ENCODE results near the gene DBP. TPM values are rescaled to one million over a fixed set of nuclear protein-coding genes. Genes with fewer than 3 reads are reported as not detected.

Gene DBP
- total and polyA plus RNA-seq, 2 of the 13 experiments (the other 11 are each of a cell fraction or from before 2014, with no cell fraction given) = 1.7 to 5.8 TPM

- TF ChIP-seq ZNF792 (CRISPR knock-in tag; IDR thresholded peaks at IDR 0.05) = peak; percentile 22; the same call in 1 of the 2 replicates
- peak; percentile 90; the same call in 1 of the 2 replicates for TF ChIP-seq SP5 (CRISPR knock-in tag; IDR thresholded peaks at IDR 0.05; ENCODE audit: borderline replicate concordance, low read depth)
- no peak for TF ChIP-seq ZNF644 (CRISPR knock-in tag; IDR thresholded peaks at IDR 0.05; ENCODE audit: low read depth)
- TF ChIP-seq ONECUT2 (CRISPR knock-in tag; IDR thresholded peaks at IDR 0.05) = no peak
- peak; percentile 82 for TF ChIP-seq MTA1 (CRISPR knock-in tag; IDR thresholded peaks at IDR 0.05; ENCODE audit: borderline replicate concordance)
- TF ChIP-seq TFAP4 (IDR thresholded peaks at IDR 0.05; ENCODE audit: borderline replicate concordance, low read depth) = peak; percentile 40; the same call in 1 of the 2 replicates
- TF ChIP-seq CEBPB (IDR thresholded peaks at IDR 0.05; ENCODE audit: borderline replicate concordance, low read depth, low read length) = no peak
- peak; percentile 49 for TF ChIP-seq FOXO1 (CRISPR knock-in tag; IDR thresholded peaks at IDR 0.05)
- TF ChIP-seq RARA (CRISPR knock-in tag; IDR thresholded peaks at IDR 0.05) = peak; percentile 95
- no peak for TF ChIP-seq MYNN (CRISPR knock-in tag; IDR thresholded peaks at IDR 0.05; ENCODE audit: low read depth)
- peak; percentile 81 for TF ChIP-seq TBX2 (CRISPR knock-in tag; IDR thresholded peaks at IDR 0.05; ENCODE audit: borderline replicate concordance)
- TF ChIP-seq HMGA1 (CRISPR knock-in tag; conservative IDR thresholded peaks at IDR 0.05) = no peak
- TF ChIP-seq ZNF746 (CRISPR knock-in tag; IDR thresholded peaks at IDR 0.05) = peak; percentile 93
- no peak for TF ChIP-seq MLXIP (CRISPR knock-in tag; IDR thresholded peaks at IDR 0.05; ENCODE audit: borderline replicate concordance)
- TF ChIP-seq ZBTB42 (CRISPR knock-in tag; IDR thresholded peaks at IDR 0.05) = no peak
- no peak for TF ChIP-seq RERE (CRISPR knock-in tag; IDR thresholded peaks at IDR 0.05; ENCODE audit: low read depth)
- TF ChIP-seq RFXANK (CRISPR knock-in tag; IDR thresholded peaks at IDR 0.05) = no peak
- TF ChIP-seq ZBTB7B (CRISPR knock-in tag; IDR thresholded peaks at IDR 0.05) = peak; percentile 52
- 0 out of 2 replicates have a peak, but pooled peaks have one; percentile 50 for TF ChIP-seq ZNF33B (CRISPR knock-in tag; IDR thresholded peaks at IDR 0.05)
- TF ChIP-seq GATA4 (IDR thresholded peaks at IDR 0.05; ENCODE audit: borderline replicate concordance, low read depth) = no peak
- TF ChIP-seq RFXAP (CRISPR knock-in tag; IDR thresholded peaks at IDR 0.05; ENCODE audit: borderline replicate concordance) = peak; percentile 45; the same call in 1 of the 2 replicates
- TF ChIP-seq ISX (CRISPR knock-in tag; conservative IDR thresholded peaks at IDR 0.05) = no peak
- TF ChIP-seq ZNF556 (CRISPR knock-in tag; IDR thresholded peaks at IDR 0.05; ENCODE audit: borderline replicate concordance) = peak; percentile 68
These were observed 2.5 kb downstream of the DBP start (continued) for GRCh38 chr19:48634424-48635262.

Data from HepG2 (cell line).